HG03457 (cell line): ENCODE data around the gene GRIN2A.

Experiments
- ATAC-seq: cut with Tn5 transposase; IDR thresholded peaks from one replicate; pipeline ENCODE4 v1.9.1; 2021; ENCODE audit warnings: moderate number of reproducible peaks; ENCODE audit not compliant: unreplicated experiment

The GRIN2A gene

DNA sequence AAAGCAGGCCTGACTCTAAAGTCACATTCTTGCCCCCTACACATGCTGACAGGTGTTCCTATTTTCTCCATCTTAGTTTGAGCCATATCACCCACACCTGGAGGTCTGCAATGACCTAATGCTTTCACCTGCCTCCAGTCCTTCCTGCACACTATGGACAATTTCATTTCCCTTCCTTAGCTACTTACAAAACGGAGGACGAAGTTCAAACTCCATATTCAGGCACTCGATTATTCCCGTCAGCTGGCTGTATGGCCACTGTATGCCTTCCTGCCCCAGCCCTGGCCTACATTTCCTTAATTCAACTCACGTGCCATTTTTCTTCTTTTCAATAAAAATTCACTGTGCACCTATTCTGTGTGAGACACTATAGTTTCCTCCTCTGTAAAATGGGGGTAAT lies 44.9 kb downstream of the GRIN2A start:
- no peak for ATAC-seq

DNA sequence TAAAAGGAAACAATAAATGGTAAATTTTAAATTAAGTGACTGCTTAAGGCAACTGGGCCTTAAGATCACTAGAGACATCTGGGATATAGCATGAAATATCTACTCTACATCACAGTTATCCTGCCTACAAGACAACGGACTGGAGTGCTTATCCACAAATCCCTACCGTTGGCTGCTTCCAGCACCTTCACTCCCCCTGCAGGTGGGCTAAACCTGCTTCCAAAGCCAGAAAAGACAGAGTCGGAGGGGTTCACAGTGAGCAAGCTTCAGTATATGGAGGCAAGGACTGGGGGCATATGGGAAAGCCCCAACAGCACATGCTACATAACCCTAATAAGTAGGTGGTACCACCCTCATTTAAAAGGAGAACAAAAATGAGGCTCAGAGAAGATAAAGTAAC lies 45.3 kb downstream of the GRIN2A start:
- no peak for ATAC-seq

DNA sequence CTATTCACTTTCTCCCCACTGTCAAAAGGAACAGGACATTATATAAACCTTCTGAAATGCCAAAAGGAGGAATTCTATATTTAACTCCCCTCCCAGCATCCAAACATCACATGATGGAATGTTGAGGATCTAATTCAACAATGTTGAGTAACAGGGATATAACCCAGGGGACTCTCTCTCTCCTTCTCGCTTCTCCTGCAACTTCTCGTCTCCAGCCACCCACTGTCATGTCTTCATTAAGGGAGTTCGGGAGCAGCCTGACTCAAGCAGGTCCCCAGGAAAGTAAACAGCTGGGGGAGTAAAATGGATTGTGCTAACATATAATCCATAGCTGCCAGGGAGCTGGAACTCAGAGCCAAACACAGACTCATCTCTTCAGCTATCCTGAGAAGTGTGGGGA lies 51.7 kb downstream of the GRIN2A start:
- no peak for ATAC-seq

DNA sequence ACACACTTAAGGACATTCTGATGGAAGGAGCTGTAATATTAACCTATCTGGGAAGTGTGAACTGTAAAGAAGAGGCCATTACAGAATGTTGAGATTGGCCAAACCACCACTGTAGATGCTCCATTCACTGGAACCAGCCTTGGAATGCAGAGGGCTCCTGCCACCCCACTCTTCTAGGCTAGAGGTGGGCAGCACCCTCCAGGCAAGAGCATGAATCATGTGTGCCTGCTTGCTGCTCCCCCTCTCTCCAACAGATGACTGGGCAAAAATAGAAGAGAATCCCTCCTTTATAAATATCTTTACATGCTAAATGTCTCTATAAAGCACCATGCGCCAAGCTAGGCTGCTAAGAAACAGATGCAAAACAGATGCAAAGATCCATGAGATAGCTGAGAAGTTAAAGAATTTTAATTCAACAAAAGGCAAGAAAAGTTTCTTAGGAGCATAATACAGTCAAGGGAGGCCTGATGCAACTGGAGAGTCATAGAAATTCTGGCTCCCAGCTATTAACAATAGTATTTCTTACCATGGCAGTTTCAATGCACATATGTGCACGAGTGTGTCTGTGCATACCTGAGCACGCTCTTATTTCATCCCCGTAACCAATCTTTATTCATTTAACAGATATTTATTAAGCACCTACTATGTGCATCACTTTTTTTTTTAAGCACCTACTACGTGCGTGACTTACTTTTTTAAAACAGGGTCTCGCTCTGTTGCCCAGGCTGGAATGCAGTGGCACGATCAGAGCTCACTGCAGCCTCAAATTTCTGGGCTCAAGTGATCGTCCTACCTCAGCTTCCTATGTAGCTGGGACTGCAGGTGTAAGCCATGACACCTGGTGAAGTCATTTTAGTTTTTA lies 53.6 kb downstream of the GRIN2A start:
- no peak for ATAC-seq

- no peak for ATAC-seq
These were observed 55.5 kb downstream of the GRIN2A start for GRCh38 chr16:10126686-10127085.

GRCh38 chr16:10123141-10123540 lies 59.1 kb downstream of the GRIN2A start:
- no peak for ATAC-seq

DNA sequence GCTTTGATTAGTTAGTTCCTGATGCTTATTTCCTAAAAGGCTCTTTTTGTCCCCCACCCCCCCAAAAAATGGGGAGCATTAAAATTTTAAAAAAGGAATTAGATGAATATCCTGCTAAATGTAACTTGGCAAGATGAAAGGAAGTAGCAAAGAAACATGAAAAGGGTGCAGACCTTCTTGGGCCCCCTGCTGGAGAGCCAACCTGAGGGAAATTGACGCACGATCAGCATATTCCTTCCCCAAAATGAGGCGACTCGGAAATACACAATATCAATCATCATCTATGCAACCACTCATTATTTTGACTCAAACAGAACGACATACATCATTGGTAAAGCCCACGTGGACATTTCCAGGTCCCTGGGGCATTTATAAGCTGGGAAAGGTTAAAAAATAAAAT lies 59.7 kb downstream of the GRIN2A start:
- ATAC-seq = no peak

GRCh38 chr16:10121897-10122425 lies 60.3 kb downstream of the GRIN2A start:
- ATAC-seq = no peak

GRCh38 chr16:10121491-10121890 lies 60.7 kb downstream of the GRIN2A start:
- ATAC-seq = no peak

DNA sequence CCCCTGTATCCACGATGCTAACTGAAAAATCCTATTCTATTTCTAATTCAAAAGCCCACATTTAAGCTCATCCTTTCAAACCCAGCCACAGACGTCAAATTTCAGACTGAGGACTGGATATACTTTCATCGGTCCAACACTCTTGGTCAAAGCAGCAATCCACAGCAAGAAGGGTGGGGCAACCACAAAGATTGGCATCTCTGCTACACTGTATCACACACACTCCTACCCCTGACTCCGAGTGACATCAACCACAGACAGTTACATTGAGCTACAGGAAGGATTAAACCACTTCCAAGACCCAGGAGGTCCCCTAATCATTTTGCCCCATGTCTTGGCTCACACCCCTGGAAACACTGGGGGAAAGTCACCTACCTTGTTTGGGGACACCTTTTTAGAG lies 61.3 kb downstream of the GRIN2A start:
- ATAC-seq = no peak

DNA sequence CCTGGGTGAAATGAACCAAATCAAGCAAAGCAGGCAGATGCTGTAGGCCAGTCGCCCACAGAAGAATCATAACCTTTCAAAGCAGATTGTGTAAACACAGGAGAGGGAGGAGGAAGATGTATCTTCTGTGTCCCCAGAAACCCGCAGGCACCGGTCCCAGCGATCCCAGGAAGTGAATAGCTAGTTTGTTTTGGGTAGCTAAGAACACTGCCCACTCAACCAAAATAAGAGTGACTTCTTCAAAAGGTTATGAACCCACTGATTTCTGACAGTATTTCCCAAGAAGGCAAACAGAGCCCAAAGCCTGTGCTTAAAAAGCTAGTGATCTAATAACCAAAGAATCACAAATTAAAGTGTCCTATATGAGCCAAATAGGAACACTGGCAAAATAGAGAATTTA lies 67.8 kb downstream of the GRIN2A start:
- ATAC-seq = no peak

- no peak for ATAC-seq
These were observed 69.0 kb downstream of the GRIN2A start for GRCh38 chr16:10113248-10113647.

DNA sequence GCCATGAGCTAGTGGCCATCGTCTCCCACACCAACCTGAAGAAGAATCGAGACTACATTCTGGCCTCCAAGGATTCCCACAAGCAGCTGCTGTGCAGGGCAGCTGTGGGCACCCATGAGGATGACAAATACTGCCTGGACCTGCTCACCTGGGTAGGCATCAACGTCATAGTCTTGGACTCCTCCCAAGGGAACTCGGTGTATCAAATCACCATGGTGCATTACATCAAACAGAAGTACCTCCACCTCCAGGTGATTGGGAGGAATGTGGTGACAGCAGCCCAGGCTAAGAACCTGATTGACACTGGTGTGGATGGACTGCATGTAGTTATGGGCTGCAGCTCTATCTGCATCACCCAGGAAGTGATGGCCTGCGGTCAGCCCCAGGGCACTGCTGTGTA lies 70.2 kb downstream of the GRIN2A start:
- no peak for ATAC-seq

GRCh38 chr16:10111156-10111761 lies 71.0 kb downstream of the GRIN2A start:
- ATAC-seq = no peak

- no peak for ATAC-seq
These were observed 71.7 kb downstream of the GRIN2A start for GRCh38 chr16:10110552-10110951.

- no peak for ATAC-seq
These were observed 75.1 kb downstream of the GRIN2A start for GRCh38 chr16:10107081-10107480.

DNA sequence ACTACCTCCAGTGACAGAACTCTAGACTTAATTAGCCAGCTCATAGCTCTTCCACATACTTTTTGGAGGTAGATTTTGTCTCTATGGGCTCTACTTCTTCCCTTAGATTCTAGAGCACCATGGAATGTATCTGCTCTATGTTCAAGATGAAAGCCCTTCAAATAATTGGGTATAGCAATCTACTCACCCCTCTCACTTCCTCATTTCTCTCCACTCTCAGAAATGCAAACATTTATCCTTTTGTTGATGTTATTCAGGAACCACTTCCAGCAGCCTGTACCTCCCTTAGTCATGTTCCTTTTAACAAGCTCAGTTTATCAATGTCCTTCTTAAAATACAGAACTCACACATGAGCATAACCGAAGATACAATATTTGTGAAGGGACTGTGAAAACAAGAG lies 78.5 kb downstream of the GRIN2A start:
- ATAC-seq = no peak

GRCh38 chr16:10103118-10103517 lies 79.1 kb downstream of the GRIN2A start:
- no peak for ATAC-seq

DNA sequence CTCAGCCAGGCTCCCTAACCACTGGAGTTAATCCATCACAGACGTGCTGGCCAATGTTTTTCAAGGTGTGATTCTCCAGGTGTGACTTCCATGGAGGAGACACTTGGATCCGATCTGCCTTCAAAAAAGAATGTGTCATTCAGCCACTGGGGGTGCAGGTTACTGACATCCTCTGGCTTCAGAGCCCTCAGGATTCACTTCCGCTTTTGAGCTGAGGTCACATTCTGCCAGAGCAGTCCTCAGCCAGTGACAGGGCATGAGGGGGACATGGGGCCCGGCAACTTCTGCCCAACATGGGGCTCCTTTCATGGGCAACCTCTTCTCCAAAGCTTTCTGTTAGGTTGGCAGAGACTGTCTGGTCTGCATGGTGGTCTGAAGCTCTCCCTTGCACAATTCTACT lies 81.4 kb downstream of the GRIN2A start:
- ATAC-seq = no peak

- ATAC-seq = no peak
These were observed 83.2 kb downstream of the GRIN2A start for GRCh38 chr16:10098991-10099390.

DNA sequence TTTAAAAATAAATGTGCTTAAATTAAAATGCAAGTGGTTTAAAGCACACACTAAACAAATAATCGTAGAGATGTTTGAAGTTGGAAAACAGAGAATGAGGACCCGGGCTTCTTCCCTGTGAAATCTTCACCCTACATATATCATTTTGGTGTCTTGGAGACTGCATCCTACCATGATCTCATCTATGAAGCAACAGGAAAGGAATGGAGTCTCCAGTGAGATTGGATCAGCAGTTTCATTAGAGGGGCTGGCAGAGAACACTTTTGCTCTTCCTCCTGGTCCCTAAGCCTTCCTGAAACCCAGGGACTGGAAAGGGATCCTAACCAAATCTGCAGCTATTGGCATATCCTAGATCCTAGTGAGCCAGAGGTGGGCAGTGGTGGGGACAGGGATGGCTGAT lies 85.0 kb downstream of the GRIN2A start:
- no peak for ATAC-seq

DNA sequence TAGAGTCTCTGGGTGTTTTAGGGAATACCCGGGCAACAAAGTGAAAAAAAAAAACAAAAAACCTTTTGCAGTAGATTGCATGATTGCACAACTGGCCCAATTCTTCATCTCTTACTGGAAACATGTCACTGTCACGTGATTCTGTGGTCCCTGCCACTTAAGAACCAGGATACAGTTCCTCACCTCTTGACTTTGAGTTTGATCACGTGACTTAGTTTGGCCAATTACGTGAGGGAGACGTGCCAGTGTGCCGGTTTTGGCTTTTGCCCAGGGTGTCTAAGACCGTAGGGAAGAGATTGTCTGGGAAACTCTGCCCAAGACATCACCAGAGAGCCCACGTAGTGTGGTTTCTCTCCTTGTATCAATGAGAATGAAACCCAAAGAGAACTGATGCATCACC lies 88.7 kb downstream of the GRIN2A start:
- ATAC-seq = no peak
